GM21423 (cell line): ENCODE data around the gene USP34.
A peak's percentile ranks its signal among the peaks of the same experiment; 100 is the strongest.
"Not testable (repeated sequence)": the region's sequence is repeated elsewhere in the genome, so short reads cannot be mapped to it uniquely, and the experiment has no call there.

Source experiments
- ATAC-seq: cut with Tn5 transposase; IDR thresholded peaks from one replicate; pipeline ENCODE4 v1.9.1; 2021; ENCODE audit warnings: mild to moderate bottlenecking, moderate library complexity; ENCODE audit not compliant: unreplicated experiment

USP34 gene

GRCh38 chr2:61432990-61433389 is 37.9 kb downstream of the USP34 start:
- ATAC-seq: no peak

GRCh38 chr2:61431345-61431744 is 39.5 kb downstream of the USP34 start:
- ATAC-seq: no peak

- no peak for ATAC-seq
Measured at GRCh38 chr2:61426267-61426897, 44.5 kb downstream of the USP34 start.

DNA sequence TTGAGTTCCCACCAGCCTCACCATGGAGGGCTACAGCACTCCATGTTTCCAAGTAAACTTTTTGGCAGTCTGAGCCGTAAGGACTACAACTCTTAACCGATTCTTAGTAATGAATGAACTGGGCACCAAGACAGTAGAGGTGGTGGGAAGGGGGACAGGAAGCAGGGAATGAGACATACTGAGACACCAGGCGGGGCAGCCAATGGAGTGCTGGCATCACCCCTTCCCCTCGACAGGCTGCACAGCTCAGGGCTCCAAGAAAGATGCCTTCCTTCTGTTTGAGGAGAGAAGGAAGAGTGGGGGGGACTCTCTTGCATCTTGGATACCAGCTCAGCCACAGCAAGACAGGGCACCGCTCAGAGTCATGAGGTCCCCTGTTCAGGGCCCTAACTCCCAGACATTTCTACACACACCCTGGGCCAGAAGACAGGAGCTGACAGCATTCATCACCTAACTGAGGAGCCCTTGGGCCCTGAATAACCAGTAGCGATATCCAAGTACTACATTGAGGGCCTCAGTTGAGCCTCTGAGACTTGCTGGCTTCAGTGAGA is 45.2 kb downstream of the USP34 start:
- no peak for ATAC-seq

DNA sequence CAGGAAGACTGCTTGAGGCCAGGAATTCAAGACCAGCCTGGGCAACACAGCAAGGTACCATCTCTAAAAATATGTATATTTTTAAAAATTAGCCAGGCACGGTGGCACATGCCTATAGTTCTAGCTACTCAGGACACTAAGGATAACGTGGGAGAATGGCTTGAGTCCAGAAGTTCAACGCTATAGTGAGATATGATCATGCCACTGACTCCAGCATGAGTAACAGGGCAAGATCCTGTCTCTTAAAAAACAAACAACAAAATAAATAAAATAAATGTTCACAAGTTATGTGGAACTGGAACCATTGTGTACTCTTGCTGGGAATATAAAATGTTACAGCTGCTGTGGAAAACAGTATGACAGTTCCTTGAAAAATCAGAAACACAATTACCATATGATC is 47.2 kb downstream of the USP34 start:
- no peak for ATAC-seq

DNA sequence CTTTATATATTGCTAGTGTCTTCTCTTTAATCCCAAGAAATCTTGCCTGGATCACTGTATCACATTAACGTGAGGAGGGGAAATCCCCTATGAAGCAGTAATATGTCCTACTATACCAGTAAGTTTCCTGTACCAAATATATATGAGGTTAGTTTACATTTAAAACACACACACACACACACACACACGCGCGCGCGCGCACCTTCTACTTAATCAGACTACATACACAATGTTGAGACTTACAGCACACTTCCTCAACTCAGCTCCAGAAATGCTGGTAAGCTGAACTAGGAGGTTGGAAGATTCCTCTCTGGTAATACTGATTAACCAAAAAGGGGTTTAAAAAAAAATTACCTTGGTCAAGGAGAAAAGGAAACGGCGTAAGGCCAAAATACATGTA is 49.3 kb downstream of the USP34 start:
- no peak for ATAC-seq

DNA sequence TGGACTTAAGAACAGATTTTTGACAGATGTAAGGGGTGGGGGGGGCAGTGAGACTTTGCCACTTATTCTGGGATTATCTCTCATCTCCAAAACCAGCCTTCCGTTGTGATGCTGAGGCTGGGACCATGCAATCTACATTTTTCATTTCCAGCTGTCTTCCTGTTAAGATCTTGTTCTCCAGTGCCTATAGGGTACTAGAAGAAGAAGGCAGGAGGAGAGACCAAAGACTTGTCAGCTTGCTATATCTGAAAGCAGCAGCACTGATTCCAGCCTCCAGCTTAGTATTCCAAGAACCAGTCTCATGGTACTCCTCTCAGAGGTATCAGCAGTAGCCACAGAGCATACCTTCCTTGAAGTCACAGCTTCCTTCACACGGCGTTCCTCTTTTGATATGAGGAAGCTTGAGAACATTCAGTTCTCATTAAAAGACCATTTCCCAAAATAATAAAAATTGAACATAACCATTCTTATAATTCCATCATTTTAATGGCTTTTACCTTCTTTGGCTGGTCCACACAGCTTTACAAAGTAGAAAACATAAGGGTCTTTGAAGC is 49.8 kb downstream of the USP34 start:
- ATAC-seq: no peak

- no peak for ATAC-seq
Measured at GRCh38 chr2:61419570-61419969, 51.3 kb downstream of the USP34 start.

GRCh38 chr2:61419129-61419528 is 51.8 kb downstream of the USP34 start:
- peak; percentile 55 for ATAC-seq

DNA sequence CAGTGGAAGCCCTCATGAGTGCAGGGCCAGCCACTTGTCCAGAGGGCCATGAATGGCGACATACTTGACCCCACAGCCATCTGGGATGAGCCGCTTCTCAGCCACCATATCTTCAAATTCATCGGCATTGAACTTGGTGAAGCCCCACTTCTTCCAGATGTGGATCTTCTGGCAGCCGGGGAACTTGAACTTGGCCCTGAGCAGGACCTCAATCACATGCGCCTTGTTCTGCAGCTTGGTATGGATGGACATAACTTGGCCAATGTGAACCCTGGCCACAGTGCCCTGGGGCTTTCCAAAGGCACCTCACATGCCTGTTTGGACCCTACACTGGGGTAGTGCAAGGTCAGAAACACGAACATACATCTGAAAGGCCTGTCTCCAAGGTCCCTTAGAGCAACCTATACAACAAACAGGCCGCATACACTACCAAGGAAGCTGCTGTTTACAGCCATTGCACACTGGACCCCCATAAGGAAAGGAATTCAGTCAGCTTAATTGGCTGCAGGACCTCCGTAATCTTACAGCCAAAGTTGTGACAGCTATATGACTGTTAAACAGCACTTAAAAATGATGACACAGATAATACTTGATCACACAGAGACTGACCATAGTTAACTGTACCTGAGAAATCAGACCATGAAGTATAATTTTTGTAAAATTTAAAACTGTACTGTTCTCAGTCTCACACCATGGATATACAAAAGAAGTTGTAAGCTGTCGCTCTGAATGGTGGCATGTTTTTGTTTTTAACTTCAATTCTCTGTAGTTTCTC is 53.8 kb downstream of the USP34 start:
- no peak for ATAC-seq

GRCh38 chr2:61415265-61415664 is 55.6 kb downstream of the USP34 start:
- no peak for ATAC-seq

DNA sequence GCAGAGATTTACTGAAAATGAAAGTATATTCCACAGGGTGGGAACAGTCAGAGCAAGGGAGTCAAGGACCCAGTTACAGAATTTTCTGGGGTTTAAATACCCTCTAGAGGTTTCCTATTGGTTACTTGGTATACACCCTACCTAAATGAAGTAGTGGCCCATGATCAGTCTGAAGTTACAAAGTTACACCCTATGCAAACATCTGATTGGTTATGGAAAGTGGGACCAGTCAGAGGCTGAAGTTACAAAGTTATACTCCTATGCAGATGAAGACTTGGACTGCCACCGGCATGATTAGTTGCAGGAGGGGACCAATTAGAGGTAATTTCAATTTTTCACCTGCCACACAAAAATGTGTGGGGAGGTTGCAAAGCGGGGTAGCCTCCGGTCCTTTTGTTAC is 56.2 kb downstream of the USP34 start:
- no peak for ATAC-seq

DNA sequence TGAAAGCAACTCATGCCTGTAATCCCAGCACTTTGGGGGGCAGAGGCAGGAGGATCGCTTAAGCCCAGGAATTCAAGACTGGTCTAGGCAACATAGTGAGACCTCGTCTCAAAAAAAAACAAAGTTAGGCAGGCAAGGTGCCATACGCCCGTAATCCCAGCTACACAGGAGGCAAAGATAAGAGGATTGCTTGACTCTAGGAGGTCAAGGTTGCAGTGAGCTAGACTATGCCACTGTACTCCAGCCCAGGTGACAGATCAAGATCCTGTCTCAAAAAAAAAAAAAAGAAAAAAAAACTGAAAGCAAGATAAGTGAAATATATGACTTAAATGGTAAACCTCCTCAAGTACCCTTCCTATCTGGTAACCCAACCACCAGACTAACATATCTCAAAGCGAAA is 59.8 kb downstream of the USP34 start:
- no peak for ATAC-seq

- no peak for ATAC-seq
Measured at GRCh38 chr2:61410185-61410584, 60.7 kb downstream of the USP34 start.

- no peak for ATAC-seq
Measured at GRCh38 chr2:61405813-61406212, 65.1 kb downstream of the USP34 start.

DNA sequence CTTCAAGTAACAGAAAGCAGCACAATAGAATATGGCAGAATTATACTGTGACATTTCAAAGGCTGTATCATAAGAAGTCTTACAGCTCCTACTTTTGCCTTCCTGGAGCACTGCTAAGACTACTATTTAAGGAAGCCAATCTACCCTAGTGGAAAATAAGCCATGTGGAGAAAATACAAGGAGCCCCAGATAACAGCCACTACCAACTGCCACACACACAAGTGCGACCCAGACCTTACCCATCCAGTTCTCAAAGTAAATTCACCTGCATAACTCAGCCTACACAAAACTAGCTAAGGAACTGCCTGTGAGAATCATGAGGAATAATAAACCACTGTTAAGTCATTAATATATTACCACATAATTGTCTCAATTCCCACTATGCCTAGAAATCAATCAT is 66.4 kb downstream of the USP34 start:
- ATAC-seq: no peak

DNA sequence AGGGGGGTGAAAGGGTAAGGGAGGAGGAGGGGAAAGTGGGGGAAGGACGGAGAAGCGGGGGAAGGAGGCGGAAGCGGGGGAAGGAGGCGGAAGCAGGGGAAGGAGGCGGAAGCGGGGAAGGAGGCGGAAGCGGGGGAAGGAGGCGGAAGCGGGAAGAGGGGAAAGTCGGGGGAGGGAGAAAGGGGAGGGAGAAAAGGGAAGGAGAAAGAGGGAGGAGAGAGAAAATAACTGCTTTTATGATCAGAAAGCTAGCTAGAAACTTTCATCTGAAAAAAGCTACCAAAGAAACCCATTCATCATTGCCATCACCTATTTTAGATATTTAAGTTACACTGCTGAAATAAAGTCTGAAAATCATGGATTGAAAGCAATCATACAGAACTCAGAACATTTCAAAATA is 72.5 kb downstream of the USP34 start:
- no peak for ATAC-seq

GRCh38 chr2:61396005-61396404 is 74.9 kb downstream of the USP34 start:
- no peak for ATAC-seq

GRCh38 chr2:61387588-61387987 is 83.3 kb downstream of the USP34 start:
- not testable (repeated sequence) for ATAC-seq

DNA sequence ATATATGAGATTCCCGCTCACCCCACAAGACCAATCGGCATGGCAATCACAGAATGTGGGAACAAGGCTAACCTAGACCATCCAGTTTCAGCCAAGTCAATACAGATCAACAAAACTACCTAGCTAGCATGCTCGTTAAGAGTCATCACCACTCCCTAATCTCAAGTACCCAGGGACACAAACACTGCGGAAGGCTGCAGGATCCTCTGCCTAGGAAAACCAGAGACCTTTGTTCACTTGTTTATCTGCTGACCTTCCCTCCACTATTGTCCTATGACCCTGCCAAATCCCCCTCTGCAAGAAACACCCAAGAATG is 90.0 kb downstream of the USP34 start:
- ATAC-seq: not testable (repeated sequence)

GRCh38 chr2:61380056-61380881 is 90.6 kb downstream of the USP34 start:
- ATAC-seq: no peak
